Epithelial cell of prostate (primary cell): ENCODE data around the gene THEMIS.

Source experiments
- DNase-seq: peaks from one replicate; pipeline ENCODE4 v3.0.0-alpha.2; 2011; ENCODE audit warnings: low read depth, low spot score
- H3K27ac ChIP-seq: fragments of 450-650 bp; 2 replicates; pipeline ENCODE4 v1.5.1; 2017; ENCODE audit warnings: mild to moderate bottlenecking

The THEMIS gene

DNA sequence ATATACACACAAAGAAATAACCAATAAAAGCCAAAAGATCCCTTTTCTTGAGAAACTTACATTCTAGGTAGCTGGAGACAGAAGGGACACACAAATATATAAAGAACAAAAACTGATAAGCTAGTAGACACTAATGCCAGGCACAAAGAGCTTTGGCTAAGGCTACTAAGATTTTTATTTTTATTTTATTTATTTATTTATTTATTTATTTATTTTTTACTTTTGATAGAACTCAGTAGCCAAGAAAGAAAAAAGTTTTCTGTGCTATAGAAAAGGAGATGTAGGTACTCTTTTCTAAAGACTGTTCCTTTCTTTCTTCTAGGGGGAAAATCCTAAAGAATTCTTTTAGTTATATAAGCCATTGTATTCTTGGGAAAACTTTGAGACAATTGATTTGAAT lies 34.1 kb downstream of the THEMIS start:
- DNase-seq = no peak

DNA sequence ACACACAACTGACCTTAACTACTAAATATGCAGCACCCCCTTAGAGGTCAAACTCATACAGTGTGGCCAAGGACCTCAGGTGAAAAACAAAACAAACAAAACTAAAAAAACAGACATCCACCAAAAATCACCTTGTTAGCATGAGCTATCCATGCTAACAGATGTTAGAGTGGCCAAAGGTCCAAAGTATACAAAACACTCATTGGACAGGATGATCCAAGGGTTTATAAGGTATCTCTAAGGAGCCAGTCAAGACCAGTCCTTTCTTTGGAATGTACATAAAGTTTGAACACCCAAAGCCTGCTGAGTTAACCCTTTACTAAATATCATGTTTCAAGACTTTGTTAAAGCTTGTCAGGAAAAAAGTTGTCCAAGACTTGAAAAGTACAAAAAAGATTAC lies 35.8 kb downstream of the THEMIS start:
- DNase-seq = no peak
- H3K27ac ChIP-seq = no peak overlapping the region

More for the DNA sequence above, 34.1 kb downstream of the THEMIS start:
- H3K27ac ChIP-seq = no peak overlapping the region

- no peak for DNase-seq
- no peak overlapping the region for H3K27ac ChIP-seq
Measured at GRCh38 chr6:127864701-127865100, 36.2 kb downstream of the THEMIS start.

DNA sequence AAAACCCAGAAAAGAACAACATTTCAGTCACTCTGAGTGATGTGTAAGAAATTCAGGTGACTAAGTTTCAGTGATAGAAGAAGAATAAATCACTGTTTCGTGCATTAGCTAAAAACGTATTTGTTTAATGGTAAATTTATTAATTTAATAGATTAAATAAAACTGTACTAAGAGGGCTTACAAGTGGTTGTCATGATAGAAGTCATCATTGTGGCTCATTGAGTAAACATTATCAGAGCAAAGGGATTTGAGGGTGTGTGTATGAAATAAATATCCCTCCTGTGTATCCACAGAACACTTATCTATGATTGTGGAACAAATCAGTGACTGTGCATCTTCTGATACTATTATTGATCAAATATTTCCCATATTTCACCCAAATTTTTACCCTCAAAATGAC lies 40.1 kb downstream of the THEMIS start:
- H3K27ac ChIP-seq = no peak overlapping the region
- DNase-seq = no peak

- no peak for DNase-seq
- no peak overlapping the region for H3K27ac ChIP-seq
Measured at GRCh38 chr6:127859956-127860355, 40.9 kb downstream of the THEMIS start.

GRCh38 chr6:127858727-127859391 lies 42.0 kb downstream of the THEMIS start:
- no peak overlapping the region for H3K27ac ChIP-seq
- DNase-seq = no peak

DNA sequence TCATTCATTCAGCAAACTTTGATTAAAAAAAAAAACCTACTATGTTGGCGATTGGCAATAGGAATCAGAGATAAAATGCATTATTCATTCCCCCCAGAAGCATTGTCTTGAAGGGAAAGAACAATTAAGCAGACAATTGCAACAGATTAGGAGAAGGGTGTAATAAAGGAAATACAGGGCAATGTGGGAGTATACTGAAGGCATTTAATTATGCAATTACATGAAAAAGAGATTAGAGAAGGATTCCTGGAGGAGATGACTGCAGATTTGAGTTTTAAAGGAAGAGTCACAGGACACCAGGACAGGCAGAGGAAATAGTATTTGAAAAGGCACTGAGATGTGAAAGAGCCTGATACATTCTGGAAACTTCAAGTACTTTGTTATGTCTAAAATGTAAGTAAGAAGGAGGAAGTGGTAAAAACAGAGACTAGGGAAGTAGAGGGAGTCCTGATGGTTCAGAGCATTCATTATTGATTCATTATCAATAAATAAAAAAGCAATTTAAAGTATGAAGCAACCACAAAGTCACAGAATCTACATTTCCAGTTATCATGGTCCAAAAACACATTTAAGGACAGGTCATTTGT lies 43.7 kb downstream of the THEMIS start:
- H3K27ac ChIP-seq = no peak overlapping the region
- no peak for DNase-seq

GRCh38 chr6:127855542-127856159 lies 45.2 kb downstream of the THEMIS start:
- DNase-seq = no peak
- H3K27ac ChIP-seq = no peak overlapping the region

GRCh38 chr6:127854009-127854408 lies 46.8 kb downstream of the THEMIS start:
- no peak for DNase-seq
- no peak overlapping the region for H3K27ac ChIP-seq

- no peak overlapping the region for H3K27ac ChIP-seq
- DNase-seq = no peak
Measured at GRCh38 chr6:127851197-127851596, 49.7 kb downstream of the THEMIS start.

- DNase-seq = no peak
- no peak overlapping the region for H3K27ac ChIP-seq
Measured at GRCh38 chr6:127845242-127845641, 55.6 kb downstream of the THEMIS start.

- DNase-seq = no peak
- no peak overlapping the region for H3K27ac ChIP-seq
Measured at GRCh38 chr6:127844529-127844928, 56.3 kb downstream of the THEMIS start.

DNA sequence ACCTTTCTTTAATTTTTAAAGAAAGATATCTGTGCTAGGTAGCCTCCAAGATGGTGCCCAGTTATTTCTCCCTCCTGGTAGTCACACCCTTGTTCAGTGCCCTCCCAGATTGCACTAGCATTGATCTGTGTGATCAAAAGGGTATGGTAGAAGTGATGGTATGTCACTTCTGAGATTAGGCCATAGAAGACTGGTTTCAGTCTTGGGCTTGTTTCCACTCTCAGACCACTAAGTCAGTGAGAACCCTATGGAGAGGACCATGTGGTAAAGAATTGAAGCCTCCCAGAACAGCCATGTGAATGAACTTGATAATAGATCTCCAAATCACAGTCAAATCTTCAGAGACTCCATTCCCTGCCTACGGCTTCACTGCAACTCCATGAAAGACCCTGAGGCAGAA lies 57.3 kb downstream of the THEMIS start:
- no peak overlapping the region for H3K27ac ChIP-seq
- DNase-seq = no peak

GRCh38 chr6:127842562-127842961 lies 58.3 kb downstream of the THEMIS start:
- H3K27ac ChIP-seq = no peak overlapping the region
- DNase-seq = no peak

- no peak for DNase-seq
- no peak overlapping the region for H3K27ac ChIP-seq
Measured at GRCh38 chr6:127841811-127842210, 59.0 kb downstream of the THEMIS start.

DNA sequence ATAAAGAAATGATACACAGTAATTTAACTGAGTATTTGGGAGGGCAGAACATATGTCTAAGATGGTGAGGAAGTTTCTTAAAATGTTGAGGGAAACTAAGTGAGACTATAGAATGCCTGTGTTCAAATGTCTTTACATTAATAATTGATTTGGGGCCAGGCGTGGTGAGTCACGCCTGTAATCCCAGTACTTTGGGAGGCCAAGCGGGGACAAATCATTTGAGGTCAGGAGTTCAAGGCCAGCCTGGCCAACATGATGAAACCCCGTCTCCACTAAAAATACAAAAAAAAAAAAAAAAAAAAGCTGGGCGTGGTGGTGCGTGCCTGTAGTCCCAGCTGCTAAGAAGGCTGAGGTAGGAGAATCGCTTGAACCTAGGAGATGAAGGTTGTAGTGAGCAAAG lies 66.7 kb downstream of the THEMIS start:
- DNase-seq = no peak
- no peak overlapping the region for H3K27ac ChIP-seq

GRCh38 chr6:127833336-127833735 lies 67.5 kb downstream of the THEMIS start:
- DNase-seq = no peak
- no peak overlapping the region for H3K27ac ChIP-seq

GRCh38 chr6:127832381-127832780 lies 68.5 kb downstream of the THEMIS start:
- no peak overlapping the region for H3K27ac ChIP-seq
- DNase-seq = no peak

DNA sequence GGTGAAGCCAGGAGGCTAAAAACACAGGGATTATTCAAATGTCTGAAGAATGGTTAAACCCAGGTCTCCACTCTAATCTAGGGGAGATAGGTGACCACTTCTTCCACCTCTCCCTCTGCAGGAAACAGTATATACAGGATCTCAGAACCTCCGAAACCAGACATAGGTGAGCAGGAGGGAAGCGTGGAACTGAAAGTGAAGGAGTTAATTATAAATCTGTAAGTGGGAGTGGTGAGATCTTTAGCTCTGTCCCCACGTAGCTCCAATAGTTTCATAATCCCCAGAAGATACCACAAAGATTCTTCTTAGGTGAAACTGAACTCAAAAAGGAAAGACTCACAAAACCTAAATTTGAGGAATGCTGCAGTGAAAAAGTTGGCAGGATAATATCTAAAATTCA lies 76.8 kb downstream of the THEMIS start:
- DNase-seq = no peak
- H3K27ac ChIP-seq = no peak overlapping the region

DNA sequence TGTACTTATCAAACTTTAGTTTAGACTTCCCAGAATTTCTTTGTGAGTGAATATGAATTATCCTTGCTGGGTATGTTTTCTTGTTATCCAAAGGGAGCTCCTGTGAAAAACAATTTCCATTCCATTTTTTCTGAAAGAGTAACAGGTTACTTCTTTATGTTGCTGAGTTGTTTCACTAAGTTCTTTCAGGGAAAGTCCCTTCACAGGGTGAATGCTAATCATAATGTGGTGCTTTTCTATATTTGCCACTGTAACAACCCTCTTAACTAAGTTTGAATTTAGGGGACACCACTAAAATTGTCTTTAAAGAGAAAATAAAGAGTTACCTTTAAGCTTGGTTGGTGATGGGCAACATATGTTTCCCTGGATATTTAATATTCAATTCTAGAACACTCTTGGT lies 79.4 kb downstream of the THEMIS start:
- H3K27ac ChIP-seq = no peak overlapping the region
- DNase-seq = no peak

DNA sequence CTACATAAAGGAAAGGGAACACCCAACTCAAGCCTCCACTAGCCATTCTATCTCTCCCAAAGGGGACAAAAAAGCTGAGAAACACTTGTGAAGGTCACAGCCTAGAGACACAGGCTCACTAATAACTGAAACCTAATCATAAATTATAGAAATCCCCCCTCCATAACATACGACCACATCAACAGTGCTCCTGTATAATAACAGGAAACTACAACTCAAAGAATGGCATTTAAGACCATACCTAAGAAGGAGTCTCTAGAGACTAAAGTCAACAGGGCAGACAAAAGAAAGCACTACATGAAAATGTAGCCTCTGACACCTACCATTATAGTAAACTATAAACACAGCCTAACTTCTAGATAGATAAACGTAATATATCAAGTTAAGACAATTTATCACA lies 82.7 kb downstream of the THEMIS start:
- no peak overlapping the region for H3K27ac ChIP-seq
- DNase-seq = no peak

- DNase-seq = no peak
- H3K27ac ChIP-seq = no peak overlapping the region
Measured at GRCh38 chr6:127816643-127817042, 84.2 kb downstream of the THEMIS start.
